DMS79 treated with DMSO at 0.1 percent for 48 hours (cell line): Measurements from ENCODE around the gene FLVCR1.
"Not testable (repeated sequence)": the region's sequence is repeated elsewhere in the genome, so short reads cannot be mapped to it uniquely, and the experiment has no call there.

Source experiments
- DNase-seq: peaks from one replicate; lab custom pipeline; 2025; lab: John Stamatoyannopoulos, UW

FLVCR1 gene

DNA sequence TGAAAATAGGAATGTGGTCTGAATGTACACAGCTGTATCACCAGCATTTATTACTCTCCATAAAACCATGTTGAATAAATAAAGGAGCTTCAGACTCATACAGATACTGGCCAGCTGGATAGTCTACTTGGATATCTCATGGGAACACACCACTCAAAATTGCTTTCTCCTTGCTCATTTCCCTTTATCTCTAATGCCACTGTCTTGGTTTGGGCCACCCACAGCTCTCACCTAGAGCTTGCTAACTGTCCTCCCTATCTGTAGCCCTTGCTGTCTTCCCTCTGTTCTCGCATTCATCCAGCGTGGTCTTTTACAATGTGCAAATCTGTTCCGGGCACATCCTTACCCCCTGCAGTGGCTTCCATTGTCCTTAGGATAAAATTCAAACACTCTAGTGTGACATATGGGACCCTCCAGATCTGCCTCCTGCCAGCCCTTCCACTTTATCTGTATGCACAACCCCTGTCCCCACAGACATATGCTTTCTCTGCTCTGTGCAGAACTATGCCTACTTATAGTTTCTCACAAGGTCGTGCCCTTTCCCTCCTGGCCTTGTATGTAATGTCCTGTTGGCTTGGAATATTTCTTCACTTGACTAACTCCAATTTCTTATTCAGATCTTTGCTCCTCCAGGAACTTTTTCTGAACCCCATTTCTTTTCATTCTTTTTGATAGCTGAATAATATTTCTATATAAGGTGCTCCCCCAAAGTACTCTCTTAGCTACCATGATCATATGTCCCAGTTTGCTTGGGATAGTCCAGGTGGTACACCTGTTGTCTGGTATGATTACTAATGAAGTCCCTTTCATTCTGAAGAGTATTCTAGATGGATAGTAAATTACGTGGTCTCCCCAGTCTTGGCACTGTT lies 2.9 kb downstream of the FLVCR1 start:
- no peak for DNase-seq

- no peak for DNase-seq
Measured at GRCh38 chr1:212862111-212862690, 4.1 kb downstream of the FLVCR1 start.

GRCh38 chr1:212863345-212863744 lies 5.3 kb downstream of the FLVCR1 start:
- not testable (repeated sequence) for DNase-seq

DNA sequence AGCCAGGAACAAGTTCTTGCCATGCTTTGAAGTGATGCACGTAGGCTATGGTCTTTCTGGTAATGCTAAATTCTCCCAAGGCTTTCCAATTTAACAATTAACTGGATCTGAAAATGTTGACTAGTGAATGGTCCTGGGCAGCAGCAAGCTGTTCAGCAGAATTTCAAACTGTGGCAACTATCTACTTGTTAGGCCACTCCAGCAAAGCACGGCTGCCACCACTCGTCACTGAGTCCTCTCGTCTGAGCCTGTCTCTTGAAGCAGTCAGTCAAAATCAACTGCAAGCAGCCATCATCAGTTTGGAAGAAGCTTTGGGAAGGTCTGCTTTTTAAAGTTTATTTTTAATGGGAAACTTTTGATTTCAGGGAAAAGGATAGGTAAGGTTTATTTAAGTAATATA lies 6.1 kb downstream of the FLVCR1 start:
- no peak for DNase-seq

DNA sequence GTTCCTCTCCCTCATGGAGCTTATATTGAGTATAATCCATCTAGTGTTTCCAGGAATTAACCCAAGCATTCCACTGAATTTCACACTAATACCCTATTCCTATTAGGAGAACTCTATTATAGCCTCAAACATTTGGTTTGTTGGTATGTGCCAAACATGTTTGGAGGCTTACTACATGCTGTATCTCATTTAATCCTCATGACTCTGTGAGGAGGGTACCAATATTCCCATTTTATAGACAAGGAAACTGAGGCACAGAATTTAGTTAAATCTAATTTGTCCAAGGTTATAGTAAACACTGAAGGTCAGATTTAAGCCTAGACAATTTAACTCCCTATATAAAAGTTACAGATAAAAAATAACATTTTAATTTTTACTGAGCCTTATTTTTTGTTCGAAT lies 9.1 kb downstream of the FLVCR1 start:
- DNase-seq: no peak

- DNase-seq: no peak
Measured at GRCh38 chr1:212871976-212872375, 13.9 kb downstream of the FLVCR1 start.

- no peak for DNase-seq
Measured at GRCh38 chr1:212873518-212873917, 15.4 kb downstream of the FLVCR1 start.

- no peak for DNase-seq
Measured at GRCh38 chr1:212878418-212878817, 20.3 kb downstream of the FLVCR1 start.

- DNase-seq: no peak
Measured at GRCh38 chr1:212879947-212880690, 22.0 kb downstream of the FLVCR1 start.

DNA sequence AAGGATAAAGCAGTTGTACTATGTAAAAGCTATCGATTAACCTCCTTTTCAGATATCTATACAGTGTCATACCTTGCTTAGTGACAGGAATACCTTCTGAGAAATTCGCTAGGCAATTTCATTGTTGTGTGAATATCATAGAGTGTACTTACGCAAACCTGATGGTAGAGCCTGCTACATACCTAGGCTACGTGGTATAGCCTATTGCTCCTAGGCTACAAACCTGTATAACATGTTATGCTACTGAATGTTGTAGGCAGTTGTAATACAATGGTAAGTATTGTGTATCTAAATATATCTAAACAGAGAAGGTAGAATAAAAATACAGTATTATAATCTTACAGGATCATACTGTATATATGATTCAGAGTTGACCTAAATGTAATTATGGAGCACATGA lies 26.5 kb downstream of the FLVCR1 start:
- DNase-seq: no peak

DNA sequence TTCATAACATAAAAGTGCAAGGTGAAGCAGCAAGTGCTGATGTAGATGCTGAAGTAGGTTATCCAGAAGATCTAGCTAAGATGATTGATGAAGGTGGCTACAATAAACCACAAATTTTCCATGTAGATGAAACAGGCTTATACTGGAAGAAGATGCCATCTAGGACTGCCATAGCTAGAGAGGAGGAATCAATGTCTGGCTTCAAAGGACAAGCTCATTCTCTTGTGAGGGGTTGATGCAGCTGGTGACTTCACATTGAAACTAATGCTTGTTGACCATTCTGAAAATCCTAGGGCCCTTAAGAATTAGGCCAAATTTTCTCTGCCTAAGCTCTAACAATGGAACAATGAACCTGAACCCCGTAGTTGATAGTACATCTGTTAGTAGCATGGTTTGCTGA lies 34.0 kb downstream of the FLVCR1 start:
- DNase-seq: no peak

GRCh38 chr1:212899845-212900244 lies 41.8 kb downstream of the FLVCR1 start:
- no peak for DNase-seq

DNA sequence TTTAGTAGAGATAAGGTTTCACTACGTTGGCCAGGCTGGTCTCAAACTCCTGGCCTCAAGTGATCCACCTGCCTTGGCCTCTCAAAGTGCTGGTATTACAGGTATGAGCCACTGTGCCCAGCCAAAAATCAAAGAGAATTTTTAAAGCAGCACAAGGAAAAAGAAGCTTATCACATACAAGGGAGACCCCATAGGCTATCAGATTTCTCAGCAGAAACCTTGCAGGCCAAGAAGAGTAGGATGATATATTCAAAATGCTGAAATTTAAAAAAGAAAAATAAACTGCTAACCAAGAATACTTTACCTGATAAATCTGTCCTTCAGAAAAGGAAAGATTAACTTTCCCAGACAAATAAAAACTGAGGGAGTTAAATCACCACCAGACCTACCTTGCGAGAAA lies 43.2 kb downstream of the FLVCR1 start:
- DNase-seq: no peak

- no peak for DNase-seq
Measured at GRCh38 chr1:212902054-212902453, 44.0 kb downstream of the FLVCR1 start.

DNA sequence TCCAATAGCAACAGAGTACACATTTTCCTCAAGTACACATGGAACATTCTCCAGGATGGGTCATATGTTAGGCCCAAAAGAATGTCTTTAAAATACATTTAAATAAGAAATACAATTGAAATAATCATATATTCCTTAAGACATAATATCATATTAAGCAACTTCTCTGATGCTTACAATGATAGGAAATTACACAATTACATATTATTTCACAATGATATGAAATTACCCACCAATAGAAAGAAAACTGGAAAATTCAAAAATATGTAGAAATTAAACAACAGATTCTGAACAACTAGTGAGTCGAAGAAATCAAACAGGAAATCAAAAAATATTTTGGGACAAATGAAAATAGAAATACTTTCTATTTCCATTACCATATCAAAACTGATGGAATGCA lies 45.6 kb downstream of the FLVCR1 start:
- no peak for DNase-seq

DNA sequence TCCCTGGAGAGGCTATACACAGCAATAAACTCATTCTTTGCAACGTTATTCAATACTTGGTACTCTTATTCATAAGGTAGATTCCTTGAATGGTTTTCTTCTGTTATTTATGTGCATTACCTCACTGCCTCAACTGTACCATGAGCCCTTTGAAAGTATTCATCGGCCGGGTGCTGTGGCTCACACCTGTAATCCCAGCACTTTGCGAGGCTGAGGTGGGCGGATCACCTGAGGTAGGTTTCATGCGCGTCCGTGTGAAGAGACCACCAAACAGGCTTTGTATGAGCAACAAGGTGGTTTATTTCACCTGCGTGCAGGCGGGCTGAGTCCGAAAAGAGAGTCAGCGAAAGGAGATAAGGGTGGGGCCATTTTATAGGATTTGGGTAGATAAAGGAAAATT lies 50.0 kb downstream of the FLVCR1 start:
- DNase-seq: not testable (repeated sequence)

- no peak for DNase-seq
Measured at GRCh38 chr1:212908971-212909370, 50.9 kb downstream of the FLVCR1 start.

DNA sequence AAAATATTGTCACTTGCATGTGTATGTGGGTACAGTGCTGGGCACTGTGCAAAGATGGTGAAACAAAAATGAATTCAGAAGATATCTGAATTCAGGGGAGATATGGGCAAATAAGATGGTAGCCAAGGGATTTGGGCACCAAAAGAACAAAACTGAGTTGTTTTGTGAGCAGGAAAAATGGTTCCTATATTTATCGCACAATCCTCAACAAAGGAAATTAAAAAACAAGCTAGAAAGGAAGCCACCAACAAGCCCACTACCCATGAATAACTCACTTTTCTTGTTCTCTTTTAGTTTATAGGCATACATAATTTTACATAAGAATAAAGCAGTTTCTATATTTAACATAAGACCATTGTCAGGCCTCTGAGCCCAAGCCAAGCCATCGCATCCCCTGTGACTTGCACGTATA lies 51.6 kb downstream of the FLVCR1 start:
- DNase-seq: no peak

DNA sequence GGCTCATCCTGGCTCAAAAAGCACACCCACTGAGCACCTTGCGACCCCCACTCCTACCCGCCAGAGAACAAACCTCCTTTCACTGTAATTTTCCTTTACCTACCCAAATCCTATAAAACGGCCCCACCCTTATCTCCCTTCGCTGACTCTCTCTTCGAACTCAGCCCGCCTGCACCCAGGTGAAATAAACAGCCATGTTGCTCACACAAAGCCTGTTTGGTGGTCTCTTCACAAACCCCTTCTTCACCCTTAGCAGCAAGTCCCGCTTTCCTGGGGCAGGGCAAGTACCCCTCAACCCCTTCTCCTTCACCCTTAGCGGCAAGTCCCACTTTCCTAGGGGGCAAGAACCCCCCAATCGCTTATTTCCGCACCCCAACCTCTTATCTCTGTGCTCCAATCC lies 52.1 kb downstream of the FLVCR1 start:
- DNase-seq: not testable (repeated sequence)

DNA sequence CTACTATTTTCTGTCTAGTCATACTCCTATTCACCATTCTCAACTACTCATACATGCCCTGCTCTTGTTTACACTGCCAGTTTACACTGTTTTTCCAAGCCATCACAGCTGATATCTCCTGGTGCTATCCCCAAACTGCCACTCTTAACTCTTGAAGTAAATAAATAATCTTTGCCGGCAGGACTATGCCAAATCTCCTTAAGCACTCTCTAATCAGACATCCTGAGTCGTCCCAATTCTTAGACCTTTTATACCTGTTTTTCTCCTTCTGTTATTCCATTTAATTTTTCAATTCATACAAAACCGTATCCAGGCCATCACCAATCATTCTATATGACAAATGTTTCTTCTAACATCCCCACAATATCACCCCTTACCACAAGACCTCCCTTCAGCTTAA lies 55.6 kb downstream of the FLVCR1 start:
- not testable (repeated sequence) for DNase-seq

GRCh38 chr1:212914110-212914509 lies 56.0 kb downstream of the FLVCR1 start:
- DNase-seq: not testable (repeated sequence)

DNA sequence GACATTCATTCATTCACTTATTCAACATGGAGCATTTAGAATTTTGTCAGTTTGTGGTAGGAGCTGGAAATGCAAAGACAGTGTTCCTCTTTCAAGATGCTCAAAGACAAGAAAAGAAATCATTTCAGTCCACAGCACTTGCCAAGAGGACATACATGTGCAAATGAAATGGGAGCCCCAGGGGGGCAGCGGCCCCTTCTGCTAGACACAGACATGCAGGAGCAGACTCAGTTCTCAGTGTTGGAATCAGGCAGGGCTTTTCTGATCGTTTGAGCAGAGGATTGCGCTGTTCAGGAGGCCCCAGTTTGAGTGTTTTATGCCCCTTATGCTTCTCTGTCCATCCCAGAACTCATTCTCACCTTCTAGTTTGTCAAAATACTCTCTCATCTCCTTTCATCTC lies 56.7 kb downstream of the FLVCR1 start:
- no peak for DNase-seq
